GM12872 (cell line): ENCODE data around the gene LAMA2.

Experiments
- CTCF ChIP-seq: IDR thresholded peaks from 3 replicates; pipeline ENCODE4 v1.5.1; 2011; ENCODE audit warnings: low read depth, mild to moderate bottlenecking, low read length, moderate library complexity; ENCODE audit not compliant: insufficient read depth

Gene LAMA2

GRCh38 chr6:129112591-129112990 is 229.7 kb downstream of the LAMA2 start:
- no peak for TF ChIP-seq CTCF

- no peak for TF ChIP-seq CTCF
These were observed 230.7 kb downstream of the LAMA2 start for GRCh38 chr6:129113637-129114036.

- no peak for TF ChIP-seq CTCF
These were observed 231.9 kb downstream of the LAMA2 start for GRCh38 chr6:129114636-129115391.

- TF ChIP-seq CTCF, result no peak
These were observed 232.5 kb downstream of the LAMA2 start for GRCh38 chr6:129115471-129115870.

GRCh38 chr6:129117355-129117754 is 234.4 kb downstream of the LAMA2 start:
- no peak for TF ChIP-seq CTCF

GRCh38 chr6:129120856-129121638 is 238.1 kb downstream of the LAMA2 start:
- no peak for TF ChIP-seq CTCF

- no peak for TF ChIP-seq CTCF
These were observed 241.4 kb downstream of the LAMA2 start for GRCh38 chr6:129124347-129124746.
